ENCODE data around the gene PANK2. TPM values are rescaled to one million over a fixed set of nuclear protein-coding genes. Genes with fewer than 3 reads are reported as not detected.
"Not testable (repeated sequence)": the region's sequence is repeated elsewhere in the genome, so short reads cannot be mapped to it uniquely, and the experiment has no call there.

The PANK2 gene
- total and polyA plus RNA-seq, 2 donors (not counting 1 experiment from before 2014, with no cell fraction given) = 33.7 to 51.7 TPM

- H3K27ac ChIP-seq (ENCODE audit: insufficient read depth, low read length) = no peak overlapping the region
These were observed 7.1 kb downstream of the PANK2 start for GRCh38 chr20:3896302-3896701.

DNA sequence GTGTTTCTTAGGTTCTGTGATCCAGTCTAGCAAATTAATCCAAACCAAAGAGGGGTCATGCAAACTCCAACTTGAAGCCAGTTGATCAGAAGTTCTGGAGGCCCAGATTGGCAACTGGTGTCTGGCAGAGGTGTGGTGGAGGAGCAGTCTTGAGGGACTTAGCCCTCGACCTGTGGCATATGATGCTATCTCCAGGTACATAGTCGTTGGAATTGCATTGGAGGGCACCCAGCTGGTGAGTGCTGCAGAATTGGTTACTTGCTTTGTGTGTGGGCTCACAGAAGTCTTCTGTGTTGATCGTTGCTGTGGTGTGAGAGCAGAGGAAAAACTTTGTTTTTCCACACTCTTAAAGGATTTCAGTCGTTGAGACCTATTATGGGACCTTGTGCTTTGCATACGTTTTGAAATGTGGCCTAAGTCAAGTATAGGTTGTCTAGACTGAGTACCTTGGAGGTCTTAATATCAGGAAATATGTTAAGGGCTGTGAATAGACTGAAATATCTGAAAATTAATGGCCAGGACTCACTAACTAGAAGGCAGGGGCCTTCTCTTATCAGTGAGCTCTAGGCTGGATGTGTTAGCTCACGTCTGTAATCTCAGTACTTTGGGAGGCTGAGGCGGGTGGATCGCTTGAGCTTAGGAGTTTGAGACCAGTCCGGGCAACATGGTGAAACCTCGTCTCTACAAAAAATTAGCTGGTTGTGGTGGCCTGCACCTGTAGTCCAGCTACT, 7.8 kb downstream of the PANK2 start:
- no peak overlapping the region for H3K9ac ChIP-seq (ENCODE audit: insufficient read depth, low read length)
- no peaks in the 10 kb centered on the region for H3K27me3 ChIP-seq (ENCODE audit: control insufficient read depth, insufficient read depth, low read length)
- no peaks in the 10 kb centered on the region for H3K9me3 ChIP-seq (ENCODE audit: control insufficient read depth, insufficient read depth, low read depth, low read length)
- H3K4me1 ChIP-seq (ENCODE audit: control insufficient read depth, extremely low read depth, insufficient read depth, low read length) = peaks cover 11% of the 10 kb centered on the region
- DNase-seq (ENCODE audit: low read depth in 2 of 2) = no peak
- TF ChIP-seq EZH2 (IDR thresholded peaks at IDR 0.05; ENCODE audit: low read length, missing control alignments) = no peak
- no peak for TF ChIP-seq CTCF (conservative IDR thresholded peaks at IDR 0.05 in 1 of 2, IDR thresholded peaks at IDR 0.05 in 1 of 2; ENCODE audit: low read depth in 1 of 2, low read length in 2 of 2)
- H3K4me2 ChIP-seq (ENCODE audit: extremely low read depth, insufficient read depth, low read length) = no peak overlapping the region
- no peak overlapping the region for H3K27ac ChIP-seq (ENCODE audit: insufficient read depth, low read length)
- H3K79me2 ChIP-seq (ENCODE audit: control insufficient read depth, insufficient read depth, low read length) = peaks cover 97% of the 10 kb centered on the region
- H3K4me3 ChIP-seq (replicated peaks in 1 of 4; ENCODE audit: control extremely low read depth in 1 of 4, insufficient read depth in 1 of 4, low read depth in 3 of 4, low read length in 4 of 4) = no peak overlapping the region
- H3K36me3 ChIP-seq (ENCODE audit: control insufficient read depth, insufficient read depth, low read length) = no peaks in the 10 kb centered on the region
- H4K20me1 ChIP-seq (ENCODE audit: control insufficient read depth, extremely low read depth, insufficient read depth, low read length) = peaks cover 5% of the 10 kb centered on the region
- no peak overlapping the region for H2AFZ ChIP-seq (ENCODE audit: low read length)

More at GRCh38 chr20:3896302-3896701, 7.1 kb downstream of the PANK2 start:
- Histone ChIP-seq H3K9ac (ENCODE audit: insufficient read depth, low read length) (no peak overlapping the region), H3K27me3 (ENCODE audit: control insufficient read depth, insufficient read depth, low read length) (no peaks in the 10 kb centered on the region), H4K20me1 (ENCODE audit: control insufficient read depth, extremely low read depth, insufficient read depth, low read length) (peaks cover 7% of the 10 kb centered on the region), H3K4me3 (replicated peaks in 1 of 4; ENCODE audit: control extremely low read depth in 1 of 4, insufficient read depth in 1 of 4, low read depth in 3 of 4, low read length in 4 of 4) (no peak overlapping the region), H3K36me3 (ENCODE audit: control insufficient read depth, insufficient read depth, low read length) (no peaks in the 10 kb centered on the region), H3K79me2 (ENCODE audit: control insufficient read depth, insufficient read depth, low read length) (peaks cover 97% of the 10 kb centered on the region), H2AFZ (ENCODE audit: low read length) (no peak overlapping the region), H3K9me3 (ENCODE audit: control insufficient read depth, insufficient read depth, low read depth, low read length) (no peaks in the 10 kb centered on the region), H3K4me2 (ENCODE audit: extremely low read depth, insufficient read depth, low read length) (peak overlapping the region; percentile 15), H3K4me1 (ENCODE audit: control insufficient read depth, extremely low read depth, insufficient read depth, low read length) (peaks cover 11% of the 10 kb centered on the region)
- no peak for TF ChIP-seq CTCF (conservative IDR thresholded peaks at IDR 0.05 in 1 of 2, IDR thresholded peaks at IDR 0.05 in 1 of 2; ENCODE audit: low read depth in 1 of 2, low read length in 2 of 2)
- no peak for TF ChIP-seq EZH2 (IDR thresholded peaks at IDR 0.05; ENCODE audit: low read length, missing control alignments)
- peak; percentile 50 to 64 for DNase-seq (ENCODE audit: low read depth in 2 of 2)

DNA sequence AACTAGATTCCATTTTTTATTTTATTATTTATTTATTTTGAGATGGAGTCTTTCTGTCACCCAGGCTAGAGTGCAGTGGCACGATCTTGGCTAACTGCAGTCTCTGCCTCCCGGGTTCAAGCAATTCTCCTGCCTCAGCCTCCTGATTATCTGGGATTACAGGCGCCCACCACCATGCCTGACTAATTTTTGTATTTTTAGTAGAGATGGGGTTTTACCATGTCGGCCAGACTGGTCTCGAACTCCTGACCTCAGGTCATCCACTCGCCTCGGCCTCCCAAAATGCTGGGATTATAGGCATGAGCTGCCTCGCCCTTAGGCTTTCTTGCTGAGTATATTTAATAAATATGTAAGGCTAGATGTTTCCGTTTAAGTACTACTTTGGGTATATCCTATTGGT, 9.0 kb downstream of the PANK2 start:
- not testable (repeated sequence) for H3K36me3 ChIP-seq (ENCODE audit: control insufficient read depth, insufficient read depth, low read length); H4K20me1 ChIP-seq (ENCODE audit: control insufficient read depth, extremely low read depth, insufficient read depth, low read length); H3K9ac ChIP-seq (ENCODE audit: insufficient read depth, low read length); H3K4me3 ChIP-seq (replicated peaks in 1 of 4; ENCODE audit: control extremely low read depth in 1 of 4, insufficient read depth in 1 of 4, low read depth in 3 of 4, low read length in 4 of 4); H3K27ac ChIP-seq (ENCODE audit: insufficient read depth, low read length); DNase-seq (ENCODE audit: low read depth in 2 of 2); H3K27me3 ChIP-seq (ENCODE audit: control insufficient read depth, insufficient read depth, low read length); H3K4me2 ChIP-seq (ENCODE audit: extremely low read depth, insufficient read depth, low read length); H2AFZ ChIP-seq (ENCODE audit: low read length); H3K9me3 ChIP-seq (ENCODE audit: control insufficient read depth, insufficient read depth, low read depth, low read length); H3K4me1 ChIP-seq (ENCODE audit: control insufficient read depth, extremely low read depth, insufficient read depth, low read length)
- peaks cover 97% of the 10 kb centered on the region for H3K79me2 ChIP-seq (ENCODE audit: control insufficient read depth, insufficient read depth, low read length)
